Right lobe of liver (tissue), 4 donors: Measurements from ENCODE around the gene KIRREL3.

Experiments
- POLR2A ChIP-seq: fragments of 450-650 bp; IDR thresholded peaks from one replicate; pipeline ENCODE4 v1.6.1; 2017; ENCODE audit warnings: antibody characterized with exemption, mild to moderate bottlenecking
- TF ChIP-seq, protein P1 (sequence below), 4 donors: fragments of 200-600 bp in 3 of 4; fragments of 450-650 bp in 1 of 4; IDR thresholded peaks; one replicate each; pipeline versions ENCODE4 v1.5.1 to v1.8.0; 2016 to 2022; ENCODE audit warnings: antibody characterized with exemption in 4 of 4, mild to moderate bottlenecking in 2 of 4
- donor health status: DM: no; HTN: no; CAD: no.
- donor health status: DM: no; HTN: no; CAD: no.
- donor health status: DM: no; HTN: yes; CAD: no.

DNA sequence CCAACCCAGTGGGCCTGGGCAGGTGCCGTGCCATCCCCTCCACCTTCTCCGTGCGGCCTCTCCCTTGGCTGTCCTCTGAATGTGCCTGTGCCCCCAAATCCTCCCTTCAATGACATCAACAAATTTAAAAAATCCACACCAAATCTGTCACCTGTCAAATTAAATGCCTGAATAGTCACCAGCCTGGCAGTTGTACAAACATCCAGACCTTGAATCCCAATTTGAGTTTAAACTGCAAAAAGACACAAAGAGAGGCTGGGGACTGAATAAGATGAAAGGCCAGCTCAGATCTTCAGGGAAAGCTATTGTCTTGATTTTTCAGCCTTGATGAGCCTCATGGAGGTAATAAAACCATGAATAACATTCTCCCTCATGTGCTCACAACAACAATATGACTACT is 194.7 kb downstream of the KIRREL3 start:
- TF ChIP-seq, protein P1, sequence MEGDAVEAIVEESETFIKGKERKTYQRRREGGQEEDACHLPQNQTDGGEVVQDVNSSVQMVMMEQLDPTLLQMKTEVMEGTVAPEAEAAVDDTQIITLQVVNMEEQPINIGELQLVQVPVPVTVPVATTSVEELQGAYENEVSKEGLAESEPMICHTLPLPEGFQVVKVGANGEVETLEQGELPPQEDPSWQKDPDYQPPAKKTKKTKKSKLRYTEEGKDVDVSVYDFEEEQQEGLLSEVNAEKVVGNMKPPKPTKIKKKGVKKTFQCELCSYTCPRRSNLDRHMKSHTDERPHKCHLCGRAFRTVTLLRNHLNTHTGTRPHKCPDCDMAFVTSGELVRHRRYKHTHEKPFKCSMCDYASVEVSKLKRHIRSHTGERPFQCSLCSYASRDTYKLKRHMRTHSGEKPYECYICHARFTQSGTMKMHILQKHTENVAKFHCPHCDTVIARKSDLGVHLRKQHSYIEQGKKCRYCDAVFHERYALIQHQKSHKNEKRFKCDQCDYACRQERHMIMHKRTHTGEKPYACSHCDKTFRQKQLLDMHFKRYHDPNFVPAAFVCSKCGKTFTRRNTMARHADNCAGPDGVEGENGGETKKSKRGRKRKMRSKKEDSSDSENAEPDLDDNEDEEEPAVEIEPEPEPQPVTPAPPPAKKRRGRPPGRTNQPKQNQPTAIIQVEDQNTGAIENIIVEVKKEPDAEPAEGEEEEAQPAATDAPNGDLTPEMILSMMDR (IDR thresholded peaks at IDR 0.05) = no peak
- TF ChIP-seq POLR2A = no peak
